AG09309 (cell line): ENCODE data around the gene MSH2.
"Not testable (repeated sequence)": the region's sequence is repeated elsewhere in the genome, so short reads cannot be mapped to it uniquely, and the experiment has no call there.

Source experiments
- DNase-seq: peaks from one replicate; pipeline ENCODE4 v3.0.0-alpha.2; 2010; ENCODE audit warnings: low read depth
- H3K4me3 ChIP-seq: 2 replicates; pipeline ENCODE4 v1.5.1; 2011; ENCODE audit warnings: mild to moderate bottlenecking, low read depth, low read length, moderate library complexity; ENCODE audit not compliant: control insufficient read depth
- CTCF ChIP-seq: IDR thresholded peaks from 2 replicates; pipeline ENCODE4 v1.5.1; 2011; ENCODE audit warnings: mild to moderate bottlenecking, low read depth, low read length, inconsistent platforms; ENCODE audit not compliant: insufficient read depth, control insufficient read depth; ENCODE audit errors: missing control alignments

MSH2 gene

GRCh38 chr2:47497843-47498460, 95.0 kb downstream of the MSH2 start:
- no peak for TF ChIP-seq CTCF
- H3K4me3 ChIP-seq = no peak overlapping the region
- no peak for DNase-seq

- no peak for DNase-seq
- no peak overlapping the region for H3K4me3 ChIP-seq
- no peak for TF ChIP-seq CTCF
Observed at GRCh38 chr2:47499093-47499492, 96.1 kb downstream of the MSH2 start.

- TF ChIP-seq CTCF = no peak
- H3K4me3 ChIP-seq = no peak overlapping the region
- no peak for DNase-seq
Observed at GRCh38 chr2:47499621-47500309, 96.8 kb downstream of the MSH2 start.

- DNase-seq = peak; percentile 17
Observed at GRCh38 chr2:47501374-47502200, 98.6 kb downstream of the MSH2 start.

GRCh38 chr2:47502498-47502897, 99.5 kb downstream of the MSH2 start:
- not testable (repeated sequence) for DNase-seq, H3K4me3 ChIP-seq

More at GRCh38 chr2:47501374-47502200, 98.6 kb downstream of the MSH2 start:
- H3K4me3 ChIP-seq = no peak overlapping the region
- TF ChIP-seq CTCF = no peak

- TF ChIP-seq CTCF = no peak
- no peak for DNase-seq
- H3K4me3 ChIP-seq = no peak overlapping the region
Observed at GRCh38 chr2:47503481-47504070, 100.6 kb downstream of the MSH2 start.

- no peak for DNase-seq
- no peak for TF ChIP-seq CTCF
- no peak overlapping the region for H3K4me3 ChIP-seq
Observed at GRCh38 chr2:47504174-47504810, 101.3 kb downstream of the MSH2 start.
